GM10266 (cell line): ENCODE measurements around the gene PITX2.

Experiments
- DNase-seq: peaks from one replicate; pipeline ENCODE4 v3.0.0; 2012; ENCODE audit errors: extremely low spot score
- TF ChIP-seq, protein P1 (sequence below): IDR thresholded peaks from 2 replicates; pipeline ENCODE4 v1.5.1; 2012; ENCODE audit warnings: mild to moderate bottlenecking, low read depth; ENCODE audit not compliant: control insufficient read depth, insufficient read depth; ENCODE audit errors: missing control alignments

Gene PITX2

DNA sequence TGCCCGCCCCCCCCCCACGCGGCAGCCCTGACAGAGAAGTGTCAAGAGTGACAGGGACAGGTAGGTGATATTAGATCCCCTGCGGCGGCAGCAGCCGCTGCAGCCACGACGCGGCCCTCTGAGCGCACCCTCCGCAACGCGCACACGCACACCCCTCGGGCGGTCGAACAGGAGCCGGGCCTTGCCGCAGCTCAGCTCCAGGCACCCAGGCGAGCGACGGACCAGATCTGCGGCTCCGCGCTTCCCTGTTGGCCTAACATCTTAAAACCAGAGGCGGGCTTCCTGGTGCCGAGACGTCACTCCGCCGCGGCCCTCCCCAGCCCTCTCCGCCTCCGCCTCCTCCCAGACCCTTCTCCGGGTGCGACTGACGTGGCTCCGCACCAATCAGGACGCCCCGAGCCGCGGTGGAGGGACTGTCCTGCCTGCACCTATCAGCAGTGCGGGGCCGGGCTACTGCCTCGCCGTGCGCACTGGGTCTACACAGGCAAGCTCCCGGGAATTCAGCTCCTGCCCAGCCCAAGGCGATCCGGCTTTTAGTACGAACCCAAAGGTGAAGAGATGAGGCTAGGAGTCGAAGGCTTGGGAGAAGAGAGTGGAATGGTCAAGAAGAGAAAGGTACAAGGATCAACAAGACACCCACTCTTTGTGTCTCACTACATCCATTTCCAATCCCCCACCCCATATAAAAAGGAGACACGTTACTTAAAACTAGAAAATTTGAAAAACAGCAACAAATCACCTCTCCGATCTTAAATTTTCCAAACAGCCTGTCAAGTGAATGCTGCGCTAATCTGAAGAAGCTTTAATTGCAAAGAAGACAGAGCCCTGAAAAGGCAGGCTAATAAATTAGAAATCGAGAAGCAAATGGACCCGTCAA lies at the start of gene PITX2:
TSS of gene PITX2 (minus strand) at position 237 of the 877 bp plus-strand sequence. CDS start 617 bp downstream, outside the sequence.
- DNase-seq, result no peak
- TF ChIP-seq, protein P1, sequence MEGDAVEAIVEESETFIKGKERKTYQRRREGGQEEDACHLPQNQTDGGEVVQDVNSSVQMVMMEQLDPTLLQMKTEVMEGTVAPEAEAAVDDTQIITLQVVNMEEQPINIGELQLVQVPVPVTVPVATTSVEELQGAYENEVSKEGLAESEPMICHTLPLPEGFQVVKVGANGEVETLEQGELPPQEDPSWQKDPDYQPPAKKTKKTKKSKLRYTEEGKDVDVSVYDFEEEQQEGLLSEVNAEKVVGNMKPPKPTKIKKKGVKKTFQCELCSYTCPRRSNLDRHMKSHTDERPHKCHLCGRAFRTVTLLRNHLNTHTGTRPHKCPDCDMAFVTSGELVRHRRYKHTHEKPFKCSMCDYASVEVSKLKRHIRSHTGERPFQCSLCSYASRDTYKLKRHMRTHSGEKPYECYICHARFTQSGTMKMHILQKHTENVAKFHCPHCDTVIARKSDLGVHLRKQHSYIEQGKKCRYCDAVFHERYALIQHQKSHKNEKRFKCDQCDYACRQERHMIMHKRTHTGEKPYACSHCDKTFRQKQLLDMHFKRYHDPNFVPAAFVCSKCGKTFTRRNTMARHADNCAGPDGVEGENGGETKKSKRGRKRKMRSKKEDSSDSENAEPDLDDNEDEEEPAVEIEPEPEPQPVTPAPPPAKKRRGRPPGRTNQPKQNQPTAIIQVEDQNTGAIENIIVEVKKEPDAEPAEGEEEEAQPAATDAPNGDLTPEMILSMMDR, result no peak

DNA sequence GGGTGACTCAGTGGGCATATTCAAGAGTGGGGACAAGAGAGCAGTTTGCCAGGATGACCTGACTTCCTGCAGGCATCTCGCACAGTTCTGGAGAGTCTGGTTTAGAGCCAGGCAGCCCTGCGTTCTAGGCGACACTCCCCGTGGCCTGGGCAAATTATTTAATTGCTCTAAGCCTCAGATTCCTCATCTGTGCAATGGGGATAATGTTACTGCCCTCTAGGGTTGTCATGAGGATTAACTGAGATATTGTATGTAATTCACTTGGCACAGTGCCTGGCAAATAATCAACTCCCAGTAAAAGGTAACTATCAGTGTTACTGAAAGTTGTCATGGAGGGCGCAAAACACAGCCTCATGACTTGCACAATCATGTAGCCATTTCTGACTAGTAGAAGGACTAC lies 48.8 kb upstream of the PITX2 start:
- DNase-seq, result no peak
- TF ChIP-seq, protein P1, result no peak

GRCh38 chr4:110669663-110670062 lies 46.8 kb upstream of the PITX2 start:
- DNase-seq, result no peak

GRCh38 chr4:110668463-110669235 lies 45.8 kb upstream of the PITX2 start:
- TF ChIP-seq, protein P1, result no peak
- no peak for DNase-seq

More at GRCh38 chr4:110669663-110670062, 46.8 kb upstream of the PITX2 start:
- TF ChIP-seq, protein P1, result no peak

GRCh38 chr4:110667670-110668069 lies 44.8 kb upstream of the PITX2 start:
- no peak for DNase-seq
- TF ChIP-seq, protein P1, result no peak

- TF ChIP-seq, protein P1, result no peak
- DNase-seq, result no peak
These were observed 43.2 kb upstream of the PITX2 start for GRCh38 chr4:110666030-110666429.
